Measurements from ENCODE around the gene SRGAP1. TPM values are rescaled to one million over a fixed set of nuclear protein-coding genes. Genes with fewer than 3 reads are reported as not detected.

The SRGAP1 gene
- total and polyA plus RNA-seq, 9 of the 15 experiments (the other 6 are each of a cell fraction or from before 2014, with no cell fraction given): 0.01 to 0.13 (median 0.04) TPM; not detected in 3

GRCh38 chr12:64145226-64145625 is 300.7 kb downstream of the SRGAP1 start:
- peak in 2 of 4 experiments; percentile 3 to 21 for DNase-seq (ENCODE audit: extremely low read depth in 1 of 4, low spot score in 3 of 4)
- Histone ChIP-seq H3K4me2 (ENCODE audit: insufficient read depth, low read length) (no peak overlapping the region), H3K9me3 (replicated peaks; ENCODE audit: control insufficient read depth, insufficient read depth, low read depth, low read length) (no peaks in the 10 kb centered on the region), H3K36me3 (ENCODE audit: control insufficient read depth, insufficient read depth, low read length) (no peaks in the 10 kb centered on the region), H3K9me1 (ENCODE audit: control insufficient read depth, insufficient read depth, low read length) (no peaks in the 10 kb centered on the region), H4K20me1 (replicated peaks; ENCODE audit: control insufficient read depth, insufficient read depth, low read length) (no peaks in the 10 kb centered on the region), H3K9ac (ENCODE audit: insufficient read depth in 1 of 2, low read depth in 2 of 2, low read length in 2 of 2) (no peak overlapping the region), H3K4me1 (replicated peaks in 1 of 2; ENCODE audit: control insufficient read depth in 2 of 2, insufficient read depth in 2 of 2, low read length in 2 of 2) (no peaks in the 10 kb centered on the region), H2AFZ (ENCODE audit: low read depth, low read length) (no peak overlapping the region), H3K27me3 (ENCODE audit: control insufficient read depth in 2 of 2, insufficient read depth in 2 of 2, low read length in 2 of 2) (peaks cover 0 to 12% of the 10 kb centered on the region in 2 experiments; a peak in 2 of 5 replicates), H3K79me2 (ENCODE audit: control insufficient read depth, insufficient read depth, low read length) (no peaks in the 10 kb centered on the region), H3K27ac (ENCODE audit: extremely low read depth, low read depth, low read length) (no peak overlapping the region), H3K4me3 (no peak overlapping the region)
- ATAC-seq: peak; percentile 79
- intact Hi-C loops (cut with micrococcal nuclease): loop anchor here (10.0 kb wide), 1 partner anchor 110 kb away; no protein-coding TSS in a partner anchor
- 0% methylated on average over 5 of the region's 5 CpGs for WGBS (ENCODE audit: insufficient coverage, low coverage, missing lambda C conversion rate)
- in situ Hi-C loops (cut with MboI): no loop called here
- POLR2A ChIA-PET: no interaction called here
- no peak for FAIRE-seq
- CTCF ChIA-PET (ENCODE audit: low intra/inter-chr PET ratio): interaction anchor here (0.7 kb wide), 1 partner anchor 111 kb away, joined by 3 read pairs; no protein-coding TSS in a partner anchor
- no TSS peak for BruUV-seq (replicated peaks)
- TF ChIP-seq TAF1 (IDR thresholded peaks at IDR 0.05; ENCODE audit: control insufficient read depth, extremely low read depth, insufficient read depth, low read length, severe bottlenecking): no peak
- TF ChIP-seq SMC3 (conservative IDR thresholded peaks at IDR 0.05; ENCODE audit: insufficient read depth, low read depth, low read length): 0 out of 2 replicates have a peak, but pooled peaks have one; percentile 19
- TF ChIP-seq, protein P1, sequence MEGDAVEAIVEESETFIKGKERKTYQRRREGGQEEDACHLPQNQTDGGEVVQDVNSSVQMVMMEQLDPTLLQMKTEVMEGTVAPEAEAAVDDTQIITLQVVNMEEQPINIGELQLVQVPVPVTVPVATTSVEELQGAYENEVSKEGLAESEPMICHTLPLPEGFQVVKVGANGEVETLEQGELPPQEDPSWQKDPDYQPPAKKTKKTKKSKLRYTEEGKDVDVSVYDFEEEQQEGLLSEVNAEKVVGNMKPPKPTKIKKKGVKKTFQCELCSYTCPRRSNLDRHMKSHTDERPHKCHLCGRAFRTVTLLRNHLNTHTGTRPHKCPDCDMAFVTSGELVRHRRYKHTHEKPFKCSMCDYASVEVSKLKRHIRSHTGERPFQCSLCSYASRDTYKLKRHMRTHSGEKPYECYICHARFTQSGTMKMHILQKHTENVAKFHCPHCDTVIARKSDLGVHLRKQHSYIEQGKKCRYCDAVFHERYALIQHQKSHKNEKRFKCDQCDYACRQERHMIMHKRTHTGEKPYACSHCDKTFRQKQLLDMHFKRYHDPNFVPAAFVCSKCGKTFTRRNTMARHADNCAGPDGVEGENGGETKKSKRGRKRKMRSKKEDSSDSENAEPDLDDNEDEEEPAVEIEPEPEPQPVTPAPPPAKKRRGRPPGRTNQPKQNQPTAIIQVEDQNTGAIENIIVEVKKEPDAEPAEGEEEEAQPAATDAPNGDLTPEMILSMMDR (IDR thresholded peaks at IDR 0.05 in 2 of 3, conservative IDR thresholded peaks at IDR 0.05 in 1 of 3; ENCODE audit: insufficient read depth in 2 of 3, low read depth in 1 of 3, low read length in 3 of 3): peak; percentile 30 to 46 (median 42); a peak in 4 of 6 replicates
- TF ChIP-seq ZNF263 (CRISPR knock-in tag; IDR thresholded peaks at IDR 0.05; ENCODE audit: borderline replicate concordance): 0 out of 2 replicates have a peak, but pooled peaks have one; percentile 29
- no peak for TF ChIP-seq U2AF2 (optimal IDR thresholded peaks at IDR 0.05; ENCODE audit: low read depth, low read length)
- TF ChIP-seq RAD21 (CRISPR knock-in tag; conservative IDR thresholded peaks at IDR 0.05 in 1 of 2, IDR thresholded peaks at IDR 0.05 in 1 of 2): peak; percentile 24 to 33; a peak in 1 of 4 replicates
- TF ChIP-seq, protein P2, sequence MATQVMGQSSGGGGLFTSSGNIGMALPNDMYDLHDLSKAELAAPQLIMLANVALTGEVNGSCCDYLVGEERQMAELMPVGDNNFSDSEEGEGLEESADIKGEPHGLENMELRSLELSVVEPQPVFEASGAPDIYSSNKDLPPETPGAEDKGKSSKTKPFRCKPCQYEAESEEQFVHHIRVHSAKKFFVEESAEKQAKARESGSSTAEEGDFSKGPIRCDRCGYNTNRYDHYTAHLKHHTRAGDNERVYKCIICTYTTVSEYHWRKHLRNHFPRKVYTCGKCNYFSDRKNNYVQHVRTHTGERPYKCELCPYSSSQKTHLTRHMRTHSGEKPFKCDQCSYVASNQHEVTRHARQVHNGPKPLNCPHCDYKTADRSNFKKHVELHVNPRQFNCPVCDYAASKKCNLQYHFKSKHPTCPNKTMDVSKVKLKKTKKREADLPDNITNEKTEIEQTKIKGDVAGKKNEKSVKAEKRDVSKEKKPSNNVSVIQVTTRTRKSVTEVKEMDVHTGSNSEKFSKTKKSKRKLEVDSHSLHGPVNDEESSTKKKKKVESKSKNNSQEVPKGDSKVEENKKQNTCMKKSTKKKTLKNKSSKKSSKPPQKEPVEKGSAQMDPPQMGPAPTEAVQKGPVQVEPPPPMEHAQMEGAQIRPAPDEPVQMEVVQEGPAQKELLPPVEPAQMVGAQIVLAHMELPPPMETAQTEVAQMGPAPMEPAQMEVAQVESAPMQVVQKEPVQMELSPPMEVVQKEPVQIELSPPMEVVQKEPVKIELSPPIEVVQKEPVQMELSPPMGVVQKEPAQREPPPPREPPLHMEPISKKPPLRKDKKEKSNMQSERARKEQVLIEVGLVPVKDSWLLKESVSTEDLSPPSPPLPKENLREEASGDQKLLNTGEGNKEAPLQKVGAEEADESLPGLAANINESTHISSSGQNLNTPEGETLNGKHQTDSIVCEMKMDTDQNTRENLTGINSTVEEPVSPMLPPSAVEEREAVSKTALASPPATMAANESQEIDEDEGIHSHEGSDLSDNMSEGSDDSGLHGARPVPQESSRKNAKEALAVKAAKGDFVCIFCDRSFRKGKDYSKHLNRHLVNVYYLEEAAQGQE (IDR thresholded peaks at IDR 0.05; ENCODE audit: borderline replicate concordance): peak; percentile 10; the same call in 1 of the 2 replicates
- TF ChIP-seq, protein P2 (CRISPR knock-in tag; IDR thresholded peaks at IDR 0.05; ENCODE audit: low read depth): no peak

Data from K562 (cell line).